Lung (tissue), 16 donors: ENCODE results near the gene HPGDS. TPM values are rescaled to one million over a fixed set of nuclear protein-coding genes. Genes with fewer than 3 reads are reported as not detected.
"Not testable (repeated sequence)": the region's sequence is repeated elsewhere in the genome, so short reads cannot be mapped to it uniquely, and the experiment has no call there.

Source experiments
- ATAC-seq: fragments of 200-7000 bp; cut with Tn5 transposase; one replicate; pipeline ENCODE4 v1.9.1; 2020; ENCODE audit warnings: moderate number of reproducible peaks; ENCODE audit not compliant: insufficient read depth, low FRiP score
- DNase-seq, 3 donors: peaks; one replicate each; pipeline ENCODE4 v3.0.0-alpha.2; 2013 to 2017
- H3K27ac ChIP-seq, 2 donors: one replicate each; pipeline ENCODE4 v1.5.1; 2013; ENCODE audit warnings: mild to moderate bottlenecking in 2 of 2, moderate library complexity in 2 of 2, control low read depth in 1 of 2, inconsistent platforms in 1 of 2, low read depth in 1 of 2, low read length in 1 of 2
- H3K27me3 ChIP-seq, 3 donors: one replicate each; pipeline ENCODE4 v1.5.1; 2013; ENCODE audit warnings: low read length in 2 of 3; ENCODE audit not compliant: control insufficient read depth in 3 of 3, insufficient read depth in 3 of 3
- H3K36me3 ChIP-seq, 4 donors: one replicate each; pipeline ENCODE4 v1.5.1; 2013; ENCODE audit warnings: low read length in 4 of 4, mild to moderate bottlenecking in 1 of 4, moderate library complexity in 1 of 4; ENCODE audit not compliant: control insufficient read depth in 4 of 4, insufficient read depth in 4 of 4
- H3K4me1 ChIP-seq, 5 donors: one replicate each; pipeline ENCODE4 v1.5.1; 2013; ENCODE audit warnings: low read length in 5 of 5, mild to moderate bottlenecking in 2 of 5, moderate library complexity in 1 of 5; ENCODE audit not compliant: control insufficient read depth in 5 of 5, insufficient read depth in 5 of 5
- H3K4me3 ChIP-seq: one replicate; pipeline ENCODE4 v1.5.1; 2013; ENCODE audit warnings: mild to moderate bottlenecking, control low read depth, moderate library complexity
- H3K9ac ChIP-seq, 2 donors: one replicate each; pipeline ENCODE4 v1.5.1; 2013; ENCODE audit warnings: low read length in 2 of 2, control low read depth in 1 of 2; ENCODE audit not compliant: insufficient read depth in 1 of 2
- H3K9me3 ChIP-seq, 4 donors: one replicate each; pipeline ENCODE4 v1.5.1; 2013; ENCODE audit warnings: low read length in 3 of 4, mild to moderate bottlenecking in 1 of 4, moderate library complexity in 1 of 4; ENCODE audit not compliant: control insufficient read depth in 4 of 4, insufficient read depth in 3 of 4
- WGBS, 2 donors: extraction: QIAGEN DNeasy Blood & Tissue Kit; methylation state at CpG; one replicate each; pipeline ENCODE4 v1.1.7; 2013; 5-methylcytosine and 5-hydroxymethylcytosine counted together
- long read RNA-seq, 5 donors: transcript quantifications; one replicate each; lab custom pipeline, GENCODE V29; 2026
- polyA plus RNA-seq, 2 donors: library from polyadenylated mRNA; stranded (reverse); fragments of 200-250 nt; gene quantifications; one replicate each; pipeline ENCODE4 v1.2.1, GENCODE V29; 2013
- total RNA-seq, 2 donors: library from RNA; depleted of rRNA in 1 of 2; stranded (reverse); fragments of >200 nt in 1 of 2; gene quantifications; one replicate each; pipeline ENCODE4 v1.2.1, GENCODE V29; 2014 to 2021
- TF ChIP-seq, protein P1 (sequence below): IDR thresholded peaks from 2 replicates; pipeline ENCODE4 v1.5.1; 2012; ENCODE audit warnings: mild to moderate bottlenecking; ENCODE audit errors: control extremely low read depth, extremely low read depth
- donor health status: control.
- donor health status: control.
- donor health status: Bipolar disorder and iron deficiency.
- donor health status: healthy.
- donor health status: DM: yes; HTN: yes; CAD: no.

HPGDS gene
- total RNA-seq (1 to 10 TPM; 3.4 to 7.0 TPM), polyA plus RNA-seq (1 to 10 TPM in 1 of 2 donors, under 1 TPM in 1; 0.65 to 1.2 TPM)
- long read RNA-seq, donor 1 = 0 reads
- long read RNA-seq, donor 2 = 0 reads
- long read RNA-seq, donor 3 = 0 reads
- long read RNA-seq, donor 4, partial matches to known transcripts = 0 of 2 reads
- long read RNA-seq, donor 4, other reads (novel, unspliced or antisense) = 0 of 2 reads
- long read RNA-seq, donor 5, partial matches to known transcripts = 0 of 4 reads
- long read RNA-seq, donor 5, other reads (novel, unspliced or antisense) = 0 of 4 reads

DNA sequence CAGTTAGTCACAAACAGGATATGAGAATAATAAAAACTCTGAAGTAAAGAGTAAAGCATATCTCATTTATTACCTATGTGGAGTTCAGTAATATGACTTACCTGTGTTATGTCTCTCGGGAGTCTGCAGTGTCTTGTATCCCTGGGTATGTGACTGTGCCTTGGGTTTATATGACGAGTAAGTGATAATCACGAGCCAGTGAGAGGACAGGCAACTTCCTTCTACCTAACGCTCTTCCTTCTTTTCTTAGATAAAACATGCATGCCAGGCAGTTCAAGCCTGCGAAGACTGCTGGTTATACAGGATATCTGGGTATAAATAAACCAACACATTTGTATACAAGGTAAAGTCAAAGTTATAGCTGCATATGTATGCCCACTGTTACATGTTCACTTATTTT, at the start of gene HPGDS:
Gene HPGDS (minus strand): TSS at position 143 of the 400 bp plus-strand sequence. CDS start 8,207 bp downstream, outside the sequence.
- Histone ChIP-seq H3K4me3 (no peak within 1 kb of the TSS), H3K27me3 (no peaks in the 10 kb centered on the region), H3K27ac (no peak within 1 kb of the TSS), H3K36me3 (no peaks in the 10 kb centered on the region), H3K9me3 (peaks cover 0 to 2% (median 0%) of the 10 kb centered on the region in 4 donors), H3K9ac (no peak within 1 kb of the TSS), H3K4me1 (no peaks in the 10 kb centered on the region)
- ATAC-seq = no peak
- WGBS, 2 donors = 34 to 56% methylated on average over 5 of the region's 5 CpGs
- no peak for DNase-seq
- TF ChIP-seq, protein P1, sequence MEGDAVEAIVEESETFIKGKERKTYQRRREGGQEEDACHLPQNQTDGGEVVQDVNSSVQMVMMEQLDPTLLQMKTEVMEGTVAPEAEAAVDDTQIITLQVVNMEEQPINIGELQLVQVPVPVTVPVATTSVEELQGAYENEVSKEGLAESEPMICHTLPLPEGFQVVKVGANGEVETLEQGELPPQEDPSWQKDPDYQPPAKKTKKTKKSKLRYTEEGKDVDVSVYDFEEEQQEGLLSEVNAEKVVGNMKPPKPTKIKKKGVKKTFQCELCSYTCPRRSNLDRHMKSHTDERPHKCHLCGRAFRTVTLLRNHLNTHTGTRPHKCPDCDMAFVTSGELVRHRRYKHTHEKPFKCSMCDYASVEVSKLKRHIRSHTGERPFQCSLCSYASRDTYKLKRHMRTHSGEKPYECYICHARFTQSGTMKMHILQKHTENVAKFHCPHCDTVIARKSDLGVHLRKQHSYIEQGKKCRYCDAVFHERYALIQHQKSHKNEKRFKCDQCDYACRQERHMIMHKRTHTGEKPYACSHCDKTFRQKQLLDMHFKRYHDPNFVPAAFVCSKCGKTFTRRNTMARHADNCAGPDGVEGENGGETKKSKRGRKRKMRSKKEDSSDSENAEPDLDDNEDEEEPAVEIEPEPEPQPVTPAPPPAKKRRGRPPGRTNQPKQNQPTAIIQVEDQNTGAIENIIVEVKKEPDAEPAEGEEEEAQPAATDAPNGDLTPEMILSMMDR = no peak

DNA sequence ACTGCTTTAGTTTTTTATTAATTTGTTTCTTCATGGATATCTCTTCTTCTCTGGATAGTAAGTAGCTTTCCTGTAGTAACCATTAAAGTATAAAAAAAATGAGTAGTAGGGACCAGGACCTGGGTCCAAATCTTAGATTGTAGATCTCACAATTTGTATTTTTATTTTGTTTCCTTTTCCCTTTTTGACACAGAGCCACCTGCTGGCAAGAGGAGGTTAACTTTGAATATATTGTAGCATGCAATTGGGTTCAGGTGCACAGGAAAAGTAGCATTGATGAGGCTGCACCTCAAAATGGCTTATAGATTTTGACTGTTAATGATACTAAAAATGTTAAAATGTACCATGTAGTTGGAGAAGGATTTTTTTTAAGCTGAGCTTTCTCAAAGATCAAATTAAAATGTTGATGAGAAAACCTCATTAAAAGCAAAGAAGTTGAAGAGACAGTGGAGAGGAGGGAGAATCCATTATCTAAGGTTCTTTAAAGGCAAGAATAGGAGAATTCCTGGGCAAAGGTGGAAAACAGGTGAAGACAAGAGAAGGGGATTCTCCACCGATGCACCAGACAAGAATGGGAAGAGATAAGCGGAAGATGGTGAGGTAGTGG, 48.3 kb upstream of the HPGDS start:
- Histone ChIP-seq H3K27me3 (no peaks in the 10 kb centered on the region), H3K4me3 (no peak overlapping the region), H3K9ac (no peak overlapping the region), H3K36me3 (no peaks in the 10 kb centered on the region), H3K9me3 (no peaks in the 10 kb centered on the region), H3K4me1 (no peaks in the 10 kb centered on the region), H3K27ac (no peak overlapping the region)
- ATAC-seq = no peak
- DNase-seq = peak in 1 of 3 donors; percentile 24
- WGBS, 2 donors = 87 to 93% methylated on average over 2 of the region's 2 CpGs
- TF ChIP-seq, protein P1 = peak; percentile 25

DNA sequence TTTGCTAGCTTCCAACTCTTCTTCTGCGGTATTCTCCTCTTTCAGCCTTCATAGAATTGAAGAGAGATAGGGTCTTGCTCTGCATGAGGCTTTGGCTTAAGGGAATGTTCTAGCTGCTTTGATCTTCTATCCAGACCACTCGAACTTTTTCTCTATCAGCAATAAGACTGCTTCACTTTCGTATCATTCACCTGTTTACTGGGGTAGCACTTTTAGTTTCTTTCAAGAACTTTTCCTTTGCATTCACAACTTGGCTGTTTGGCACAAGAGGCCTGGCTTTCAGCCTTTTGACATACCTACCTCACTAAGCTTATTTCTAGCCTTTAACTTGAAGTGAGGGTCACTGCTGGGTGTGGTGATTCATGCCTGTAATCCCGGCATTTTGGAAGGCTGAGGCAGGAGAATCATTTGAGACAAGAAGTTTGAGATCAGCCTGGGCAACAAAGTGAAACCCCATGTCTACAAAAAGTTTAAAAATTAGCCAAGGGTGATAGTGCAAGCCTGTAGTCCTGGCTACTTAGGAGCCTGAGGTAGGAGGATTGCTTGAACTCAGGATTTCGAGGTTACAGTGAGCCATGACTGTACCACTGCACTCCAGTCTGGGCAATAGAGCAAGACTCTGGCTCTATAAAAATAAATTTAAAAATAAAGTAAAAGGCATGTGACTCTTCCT, 47.1 kb upstream of the HPGDS start:
- Histone ChIP-seq H3K9me3 (no peaks in the 10 kb centered on the region), H3K27me3 (no peaks in the 10 kb centered on the region), H3K9ac (no peak overlapping the region), H3K27ac (no peak overlapping the region), H3K4me3 (no peak overlapping the region), H3K4me1 (no peaks in the 10 kb centered on the region), H3K36me3 (no peaks in the 10 kb centered on the region)
- ATAC-seq (no peak), DNase-seq (no peak)
- 86 to 88% methylated on average over 5 of the region's 5 CpGs for WGBS, 2 donors
- TF ChIP-seq, protein P1 = no peak

DNA sequence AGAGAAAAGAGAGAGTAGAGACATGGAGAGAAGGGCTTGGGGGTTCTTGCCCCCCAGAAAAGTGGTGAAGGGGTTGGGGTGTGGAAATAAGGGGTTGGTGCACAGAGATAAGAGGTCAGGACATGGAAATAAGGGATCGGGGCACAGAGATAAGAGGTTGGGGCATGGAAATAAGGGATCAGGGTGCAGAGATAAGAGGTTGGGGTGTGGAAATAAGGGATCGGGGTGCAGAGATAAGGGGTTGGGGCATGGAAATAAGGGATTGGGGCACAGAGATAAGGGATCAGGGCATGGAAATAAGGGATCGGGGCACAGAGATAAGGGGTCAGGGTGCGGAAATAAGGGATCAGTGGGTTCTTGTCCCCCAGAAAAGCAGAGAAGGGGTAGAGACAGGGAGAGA, 45.3 kb upstream of the HPGDS start:
- H3K9ac ChIP-seq, H3K4me3 ChIP-seq, H3K27me3 ChIP-seq, ATAC-seq, H3K36me3 ChIP-seq, H3K27ac ChIP-seq, DNase-seq, H3K4me1 ChIP-seq, H3K9me3 ChIP-seq: not testable (repeated sequence)
- WGBS, 2 donors = 71 to 79% methylated on average over 4 of the region's 4 CpGs

DNA sequence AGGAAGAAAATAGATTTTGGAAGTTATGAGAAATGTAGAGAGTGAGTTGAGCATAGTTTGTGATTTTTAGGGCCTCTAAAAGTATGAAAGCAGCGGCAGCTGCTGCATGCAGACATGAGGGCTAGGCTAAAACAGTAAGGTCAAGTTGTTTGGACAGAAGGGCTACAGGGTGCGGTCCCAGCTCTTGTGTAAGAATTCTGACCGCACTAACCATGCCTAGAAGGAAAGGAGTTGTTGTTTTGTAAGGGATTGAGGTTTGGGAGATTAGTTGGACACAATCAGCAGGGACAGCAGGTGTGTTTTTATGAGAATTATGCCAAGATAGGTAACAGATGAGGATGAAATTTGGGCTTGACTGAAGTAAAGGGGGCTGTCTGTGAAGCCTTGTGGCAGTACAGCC, 42.8 kb upstream of the HPGDS start:
- 83 to 85% methylated on average over 3 of the region's 3 CpGs for WGBS, 2 donors
- ATAC-seq, H3K9me3 ChIP-seq, DNase-seq, H3K27me3 ChIP-seq, H3K4me3 ChIP-seq, H3K4me1 ChIP-seq, H3K27ac ChIP-seq, H3K9ac ChIP-seq, H3K36me3 ChIP-seq: not testable (repeated sequence)

DNA sequence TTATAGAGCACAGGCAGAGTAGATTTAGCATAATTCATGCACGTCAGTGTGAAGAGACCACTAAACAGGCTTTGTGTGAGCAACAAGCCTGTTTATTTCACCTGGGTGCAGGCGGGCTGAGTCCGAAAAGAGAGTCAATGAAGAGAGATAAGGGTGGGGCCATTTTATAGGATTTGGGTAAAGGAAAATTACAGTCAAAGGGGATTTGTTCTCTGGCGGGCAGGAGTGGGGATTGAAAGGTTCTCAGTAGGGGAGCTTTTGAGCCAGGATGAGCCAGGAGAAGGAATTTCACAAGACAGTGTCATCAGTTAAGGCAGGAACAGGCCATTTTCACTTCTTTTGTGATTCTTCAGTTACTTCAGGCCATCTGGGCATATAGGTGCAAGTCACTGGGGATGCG, 40.3 kb upstream of the HPGDS start:
- DNase-seq, H3K27me3 ChIP-seq, ATAC-seq, H3K36me3 ChIP-seq, H3K4me3 ChIP-seq, H3K9ac ChIP-seq, H3K27ac ChIP-seq, H3K4me1 ChIP-seq, H3K9me3 ChIP-seq: not testable (repeated sequence)
- 76 to 81% methylated on average over 5 of the region's 5 CpGs for WGBS, 2 donors
